Activated naive CD8-positive, alpha-beta T cell treated with anti-CD3 and anti-CD28 coated beads, Interleukin-2, amount 10 ng/mL, durations not matched to agents 7 days and 5 days (primary cell): ENCODE results near the gene ANKMY2. TPM values are rescaled to one million over a fixed set of nuclear protein-coding genes. Genes with fewer than 3 reads are reported as not detected.

Experiments used
- ATAC-seq: fragments of 150-1000 bp; cut with Tn5 transposase; one replicate; pipeline ENCODE4 v1.10.0; 2021; ENCODE audit warnings: low read depth, moderate library complexity
- POLR2A ChIA-PET: fragments of 350-600 bp; sonication (Branson Sonifier 250); formaldehyde crosslinking; loops from one replicate; lab custom pipeline; 2021; ENCODE audit warnings: antibody characterized with exemption; lab: Charles Lee
- DNase-seq: peaks from one replicate; pipeline ENCODE4 v3.0.0; 2021
- H3K27ac Mint-ChIP-seq: one replicate; pipeline ENCODE4 v1.8.0; 2022; ENCODE audit warnings: mild to moderate bottlenecking, mixed read lengths
- H3K27me3 Mint-ChIP-seq: one replicate; pipeline ENCODE4 v1.8.0; 2022; ENCODE audit warnings: mild to moderate bottlenecking, moderate library complexity, mixed read lengths
- H3K36me3 Mint-ChIP-seq: one replicate; pipeline ENCODE4 v1.8.0; 2021; ENCODE audit warnings: mild to moderate bottlenecking, mixed read lengths
- H3K4me1 Mint-ChIP-seq: one replicate; pipeline ENCODE4 v1.8.0; 2021; ENCODE audit warnings: mixed read lengths
- H3K4me3 Mint-ChIP-seq: one replicate; pipeline ENCODE4 v1.8.0; 2022; ENCODE audit warnings: mild to moderate bottlenecking, moderate library complexity, mixed read lengths
- H3K9me3 Mint-ChIP-seq: one replicate; pipeline ENCODE4 v1.8.0; 2021; ENCODE audit warnings: mixed read lengths
- total RNA-seq, 2 experiments: library from RNA; stranded (reverse); gene quantifications; one replicate each; pipeline ENCODE4 v1.2.3, GENCODE V29; 2021

Gene ANKMY2
- total RNA-seq, 2 experiments from 2014 or later: 14.3 to 18.7 TPM

GRCh38 chr7:16571941-16572340 is 73.6 kb downstream of the ANKMY2 start:
- POLR2A ChIA-PET: no interaction called here
- Mint-ChIP-seq H3K27ac (no peak overlapping the region), H3K4me1 (no peaks in the 10 kb centered on the region), H3K36me3 (no peaks in the 10 kb centered on the region), H3K4me3 (no peak overlapping the region), H3K9me3 (no peaks in the 10 kb centered on the region), H3K27me3 (peaks cover 3% of the 10 kb centered on the region)
- DNase-seq: no peak
- no peak for ATAC-seq

- POLR2A ChIA-PET: interaction anchor here (1.5 to 2.4 kb wide), 2 partner anchors 133 to 145 kb away, joined by 4 to 14 read pairs; no protein-coding TSS in a partner anchor
- Mint-ChIP-seq H3K27ac (no peak overlapping the region), H3K27me3 (peaks cover 3% of the 10 kb centered on the region), H3K4me3 (no peak overlapping the region), H3K9me3 (no peaks in the 10 kb centered on the region), H3K4me1 (peaks cover 11% of the 10 kb centered on the region), H3K36me3 (no peaks in the 10 kb centered on the region)
- ATAC-seq (peak; percentile 61), DNase-seq (no peak)
Observed at GRCh38 chr7:16564909-16565426, 80.6 kb downstream of the ANKMY2 start.

GRCh38 chr7:16564023-16564380 is 81.6 kb downstream of the ANKMY2 start:
- POLR2A ChIA-PET: interaction anchor here (1.5 to 2.4 kb wide), 2 partner anchors 132 to 144 kb away, joined by 4 to 14 read pairs; no protein-coding TSS in a partner anchor
- H3K4me3 Mint-ChIP-seq: peak overlapping the region; percentile 77

GRCh38 chr7:16563281-16564022 is 82.1 kb downstream of the ANKMY2 start:
- peak; percentile 88 for ATAC-seq
- H3K4me3 Mint-ChIP-seq: peak overlapping the region; percentile 77
- no peak for DNase-seq
- no peaks in the 10 kb centered on the region for H3K36me3 Mint-ChIP-seq
- no peaks in the 10 kb centered on the region for H3K27me3 Mint-ChIP-seq
- peak overlapping the region; percentile 83 for H3K27ac Mint-ChIP-seq
- peaks cover 11% of the 10 kb centered on the region for H3K4me1 Mint-ChIP-seq
- no peaks in the 10 kb centered on the region for H3K9me3 Mint-ChIP-seq
- POLR2A ChIA-PET: interaction anchor here (1.0 to 2.4 kb wide), 2 partner anchors 143 to 485 kb away, joined by 3 to 14 read pairs; no protein-coding TSS in a partner anchor

More at GRCh38 chr7:16564023-16564380, 81.6 kb downstream of the ANKMY2 start:
- H3K27ac Mint-ChIP-seq: peak overlapping the region; percentile 83
- no peak for DNase-seq
- peaks cover 11% of the 10 kb centered on the region for H3K4me1 Mint-ChIP-seq
- H3K36me3 Mint-ChIP-seq: no peaks in the 10 kb centered on the region
- H3K9me3 Mint-ChIP-seq: no peaks in the 10 kb centered on the region
- H3K27me3 Mint-ChIP-seq: no peaks in the 10 kb centered on the region
- peak; percentile 23 for ATAC-seq

- no peak overlapping the region for H3K27ac Mint-ChIP-seq
- H3K27me3 Mint-ChIP-seq: no peaks in the 10 kb centered on the region
- no peaks in the 10 kb centered on the region for H3K36me3 Mint-ChIP-seq
- H3K9me3 Mint-ChIP-seq: no peaks in the 10 kb centered on the region
- POLR2A ChIA-PET: interaction anchor here (1.0 kb wide), 1 partner anchor 484 kb away, joined by 3 read pairs; no protein-coding TSS in a partner anchor
- peaks cover 11% of the 10 kb centered on the region for H3K4me1 Mint-ChIP-seq
- H3K4me3 Mint-ChIP-seq: peak overlapping the region; percentile 77
- no peak for DNase-seq
- no peak for ATAC-seq
Observed at GRCh38 chr7:16562456-16563220, 82.9 kb downstream of the ANKMY2 start.

- Mint-ChIP-seq H3K9me3 (no peaks in the 10 kb centered on the region), H3K27ac (no peak overlapping the region), H3K27me3 (no peaks in the 10 kb centered on the region), H3K4me1 (peaks cover 11% of the 10 kb centered on the region), H3K36me3 (no peaks in the 10 kb centered on the region), H3K4me3 (no peak overlapping the region)
- POLR2A ChIA-PET: no interaction called here
- no peak for ATAC-seq
- no peak for DNase-seq
Observed at GRCh38 chr7:16561943-16562342, 83.6 kb downstream of the ANKMY2 start.

GRCh38 chr7:16559497-16560179 is 85.9 kb downstream of the ANKMY2 start:
- no peaks in the 10 kb centered on the region for H3K27me3 Mint-ChIP-seq
- H3K4me1 Mint-ChIP-seq: peaks cover 9% of the 10 kb centered on the region
- no peaks in the 10 kb centered on the region for H3K9me3 Mint-ChIP-seq
- no peak overlapping the region for H3K27ac Mint-ChIP-seq
- POLR2A ChIA-PET: no interaction called here
- H3K4me3 Mint-ChIP-seq: no peak overlapping the region
- DNase-seq: no peak
- ATAC-seq: no peak
- H3K36me3 Mint-ChIP-seq: no peaks in the 10 kb centered on the region

- POLR2A ChIA-PET: no interaction called here
- ATAC-seq: no peak
Observed at GRCh38 chr7:16558761-16559302, 86.7 kb downstream of the ANKMY2 start.

GRCh38 chr7:16556359-16556758 is 89.2 kb downstream of the ANKMY2 start:
- Mint-ChIP-seq H3K4me1 (no peaks in the 10 kb centered on the region), H3K36me3 (no peaks in the 10 kb centered on the region), H3K27ac (no peak overlapping the region), H3K27me3 (peaks cover 2% of the 10 kb centered on the region), H3K4me3 (no peak overlapping the region), H3K9me3 (no peaks in the 10 kb centered on the region)
- POLR2A ChIA-PET: no interaction called here
- no peak for DNase-seq
- ATAC-seq: no peak

More at GRCh38 chr7:16558761-16559302, 86.7 kb downstream of the ANKMY2 start:
- Mint-ChIP-seq H3K36me3 (no peaks in the 10 kb centered on the region), H3K9me3 (no peaks in the 10 kb centered on the region), H3K27me3 (no peaks in the 10 kb centered on the region), H3K4me1 (peaks cover 4% of the 10 kb centered on the region), H3K27ac (no peak overlapping the region), H3K4me3 (no peak overlapping the region)
- DNase-seq: no peak

GRCh38 chr7:16554518-16555236 is 90.9 kb downstream of the ANKMY2 start:
- no peak for DNase-seq
- ATAC-seq: no peak
- Mint-ChIP-seq H3K27ac (no peak overlapping the region), H3K27me3 (peaks cover 2% of the 10 kb centered on the region), H3K36me3 (no peaks in the 10 kb centered on the region), H3K9me3 (no peaks in the 10 kb centered on the region), H3K4me3 (no peak overlapping the region), H3K4me1 (no peaks in the 10 kb centered on the region)
- POLR2A ChIA-PET: no interaction called here

GRCh38 chr7:16550671-16551070 is 94.9 kb downstream of the ANKMY2 start:
- H3K36me3 Mint-ChIP-seq: no peaks in the 10 kb centered on the region
- ATAC-seq: no peak
- POLR2A ChIA-PET: no interaction called here
- H3K4me3 Mint-ChIP-seq: no peak overlapping the region
- peaks cover 2% of the 10 kb centered on the region for H3K27me3 Mint-ChIP-seq
- H3K4me1 Mint-ChIP-seq: no peaks in the 10 kb centered on the region
- H3K27ac Mint-ChIP-seq: no peak overlapping the region
- no peak for DNase-seq
- no peaks in the 10 kb centered on the region for H3K9me3 Mint-ChIP-seq
